H1 (cell line): ENCODE data around the gene KRT85. TPM values are rescaled to one million over a fixed set of nuclear protein-coding genes. Genes with fewer than 3 reads are reported as not detected.

Experiments used
- ASH2L ChIP-seq: fragments of 200-600, 300-600 bp; sonication (generic); IDR thresholded peaks from one replicate; pipeline ENCODE4 v1.7.1; 2017; ENCODE audit warnings: low read length
- BACH1 ChIP-seq: IDR thresholded peaks from 2 replicates; pipeline ENCODE4 v1.6.1; 2012; ENCODE audit warnings: low read length, improper control_type of control experiment
- CBX8 ChIP-seq: fragments of 300-800, 300-1000 bp; sonication (generic); IDR thresholded peaks from 2 replicates; pipeline ENCODE4 v1.7.1; 2016; ENCODE audit warnings: low read depth, low read length, borderline replicate concordance
- CHD7 ChIP-seq: fragments of 300-600 bp; sonication (generic); IDR thresholded peaks from 2 replicates; pipeline ENCODE4 v1.7.1; 2012; ENCODE audit warnings: low read length, moderate library complexity, mild to moderate bottlenecking, inconsistent platforms; ENCODE audit not compliant: insufficient replicate concordance
- EZH2 ChIP-seq: fragments of 200-600 bp; sonication (generic); IDR thresholded peaks from 2 replicates; pipeline ENCODE4 v1.7.1; 2012; ENCODE audit warnings: low read depth, mild to moderate bottlenecking, moderate library complexity, low read length, inconsistent platforms; ENCODE audit not compliant: severe bottlenecking
- GTF2F1 ChIP-seq: IDR thresholded peaks from 2 replicates; pipeline ENCODE4 v1.6.1; 2012; ENCODE audit warnings: low read depth, low read length, improper control_type of control experiment, borderline replicate concordance
- HDAC6 ChIP-seq: IDR thresholded peaks from one replicate; pipeline ENCODE4 v1.7.1; 2012; ENCODE audit warnings: low read depth, mild to moderate bottlenecking, inconsistent platforms, low read length, moderate library complexity
- KDM1A ChIP-seq: fragments of 200-600, 300-600 bp; sonication (generic); IDR thresholded peaks from 2 replicates; pipeline ENCODE4 v1.7.1; 2016; ENCODE audit warnings: mild to moderate bottlenecking, low read length, borderline replicate concordance
- NANOG ChIP-seq: IDR thresholded peaks from 2 replicates; pipeline ENCODE4 v1.6.1; 2011; ENCODE audit warnings: low read length, low read depth, mild to moderate bottlenecking, inconsistent platforms; ENCODE audit not compliant: insufficient read depth, poor library complexity, severe bottlenecking
- POU5F1 ChIP-seq: IDR thresholded peaks from 2 replicates; pipeline ENCODE4 v1.6.1; 2011; ENCODE audit warnings: low read depth, mild to moderate bottlenecking, low read length, moderate library complexity
- RFX5 ChIP-seq: IDR thresholded peaks from 2 replicates; pipeline ENCODE4 v1.6.1; 2011; ENCODE audit warnings: low read depth, low read length, improper control_type of control experiment, borderline replicate concordance
- SUZ12 ChIP-seq: fragments of 200-600 bp; sonication (generic); IDR thresholded peaks from 2 replicates; pipeline ENCODE4 v1.6.1; 2012; ENCODE audit warnings: mild to moderate bottlenecking, inconsistent platforms, low read length, moderate library complexity, mixed read lengths
- TEAD4 ChIP-seq: IDR thresholded peaks from 2 replicates; pipeline ENCODE4 v1.6.1; 2012; ENCODE audit warnings: low read depth, low read length, inconsistent platforms, mixed read lengths
- polyA plus RNA-seq, 7 experiments: library from polyadenylated mRNA; depleted of rRNA in 3 of 7; stranded (reverse) in 5 of 7; unstranded in 2 of 7; fragments of >200 nt in 5 of 7; fragments of 200-250 nt in 2 of 7; gene quantifications; 1 replicate in 5 of 7; 2 replicates in 1 of 7; 4 replicates in 1 of 7; pipeline versions ENCODE4 v1.2.1 to v1.2.3, GENCODE V29; 2011 to 2013; ENCODE audit warnings: missing spikeins in 2 of 7, mixed read lengths in 2 of 7
- total RNA-seq: library from RNA; stranded (reverse); fragmentation: NEBNext Ultra II Directional; extraction: Animal tissue kit (Norgen Biotek cat#: 25700); gene quantifications from 2 replicates; pipeline ENCODE4 v1.2.1, GENCODE V29; 2021

KRT85 gene
- total and polyA plus RNA-seq, 2 of the 8 experiments (the other 6 are each of a cell fraction or from before 2014, with no cell fraction given): not detected

GRCh38 chr12:52350786-52351185 lies 16.5 kb downstream of the KRT85 start (continued):
- no peak for TF ChIP-seq CHD7
- no peak for TF ChIP-seq NANOG
- TF ChIP-seq RFX5: no peak
- TF ChIP-seq SUZ12: no peak
- TF ChIP-seq GTF2F1: no peak
- no peak for TF ChIP-seq ASH2L
- TF ChIP-seq BACH1: no peak
- TF ChIP-seq EZH2: no peak
- TF ChIP-seq HDAC6: no peak
- TF ChIP-seq POU5F1: no peak
- no peak for TF ChIP-seq TEAD4
- TF ChIP-seq CBX8: no peak
- no peak for TF ChIP-seq KDM1A
